SH-SY5Y (cell line): Measurements from ENCODE around the gene ALDH7A1.

ENCODE experiments used
- GATA2 ChIP-seq: IDR thresholded peaks from 2 replicates; pipeline ENCODE4 v1.6.1; 2011; ENCODE audit warnings: mild to moderate bottlenecking, low read depth, low read length
- GATA3 ChIP-seq: IDR thresholded peaks from 2 replicates; pipeline ENCODE4 v1.6.1; 2011; ENCODE audit warnings: low read depth, mild to moderate bottlenecking, low read length, moderate library complexity

- TF ChIP-seq GATA2 (no peak), GATA3 (no peak)
Observed at GRCh38 chr5:126576974-126577373, 18.0 kb downstream of the ALDH7A1 start.
